ENCODE data around the gene RUNDC1.

DNA sequence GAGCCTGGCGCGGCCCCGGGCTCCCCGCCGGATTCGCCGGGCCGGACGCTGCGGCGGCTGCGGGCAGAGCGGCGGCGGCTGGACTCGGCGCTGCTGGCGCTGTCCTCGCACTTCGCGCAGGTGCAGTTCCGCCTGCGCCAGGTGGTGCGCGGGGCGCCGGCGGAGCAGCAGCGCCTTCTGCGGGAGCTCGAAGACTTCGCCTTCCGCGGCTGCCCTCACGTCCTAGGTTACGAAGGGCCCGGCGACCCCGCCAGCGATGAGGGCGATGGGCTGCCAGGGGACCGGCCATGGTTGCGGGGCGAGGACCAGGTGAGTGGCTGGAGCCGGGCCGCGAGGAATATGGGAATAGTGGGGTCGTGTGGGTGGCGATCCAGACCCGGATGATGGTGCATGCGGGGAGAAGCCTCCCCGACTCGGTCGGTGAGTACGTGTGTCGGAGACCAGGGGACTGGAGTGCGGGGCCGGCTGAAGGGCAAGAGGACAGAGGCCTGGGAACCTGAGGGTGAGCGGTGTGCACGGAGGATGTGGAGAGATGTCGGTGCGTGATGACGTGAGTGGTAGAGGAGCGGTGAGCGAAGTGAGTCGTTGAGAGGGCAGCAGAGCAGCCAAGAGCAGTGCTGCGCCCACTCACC is 517 bp downstream of the RUNDC1 start:
- TF ChIP-seq, protein P1, sequence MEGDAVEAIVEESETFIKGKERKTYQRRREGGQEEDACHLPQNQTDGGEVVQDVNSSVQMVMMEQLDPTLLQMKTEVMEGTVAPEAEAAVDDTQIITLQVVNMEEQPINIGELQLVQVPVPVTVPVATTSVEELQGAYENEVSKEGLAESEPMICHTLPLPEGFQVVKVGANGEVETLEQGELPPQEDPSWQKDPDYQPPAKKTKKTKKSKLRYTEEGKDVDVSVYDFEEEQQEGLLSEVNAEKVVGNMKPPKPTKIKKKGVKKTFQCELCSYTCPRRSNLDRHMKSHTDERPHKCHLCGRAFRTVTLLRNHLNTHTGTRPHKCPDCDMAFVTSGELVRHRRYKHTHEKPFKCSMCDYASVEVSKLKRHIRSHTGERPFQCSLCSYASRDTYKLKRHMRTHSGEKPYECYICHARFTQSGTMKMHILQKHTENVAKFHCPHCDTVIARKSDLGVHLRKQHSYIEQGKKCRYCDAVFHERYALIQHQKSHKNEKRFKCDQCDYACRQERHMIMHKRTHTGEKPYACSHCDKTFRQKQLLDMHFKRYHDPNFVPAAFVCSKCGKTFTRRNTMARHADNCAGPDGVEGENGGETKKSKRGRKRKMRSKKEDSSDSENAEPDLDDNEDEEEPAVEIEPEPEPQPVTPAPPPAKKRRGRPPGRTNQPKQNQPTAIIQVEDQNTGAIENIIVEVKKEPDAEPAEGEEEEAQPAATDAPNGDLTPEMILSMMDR (conservative IDR thresholded peaks at IDR 0.05; ENCODE audit: low read length), result peak; percentile 50
- TF ChIP-seq EZH2phosphoT487 (IDR thresholded peaks at IDR 0.05; ENCODE audit: borderline replicate concordance, low read depth, low read length), result no peak

Measured in OCI-LY7 (cell line).